Measurements from ENCODE around the gene SPZ1.

DNA sequence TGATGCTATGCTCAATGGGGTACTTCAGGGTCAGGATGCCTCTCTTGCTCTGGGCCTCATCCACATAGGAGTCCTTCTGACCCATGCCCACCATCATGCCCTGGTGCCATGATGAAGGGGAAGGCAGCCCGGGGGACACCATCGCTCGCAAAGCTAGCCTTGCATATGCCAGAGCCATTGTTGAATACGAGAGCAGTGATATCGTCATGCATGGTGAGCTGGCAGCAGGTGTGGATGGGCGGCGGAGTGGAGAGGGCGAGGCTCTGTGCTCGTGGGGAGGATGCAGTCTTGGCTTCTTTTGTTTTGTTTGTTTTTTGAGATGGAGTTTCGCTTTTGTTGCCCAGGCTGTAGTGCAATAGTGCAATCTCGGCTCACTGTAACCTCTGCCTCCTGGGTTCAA, 17.2 kb upstream of the SPZ1 start:
- TF ChIP-seq, protein P1, sequence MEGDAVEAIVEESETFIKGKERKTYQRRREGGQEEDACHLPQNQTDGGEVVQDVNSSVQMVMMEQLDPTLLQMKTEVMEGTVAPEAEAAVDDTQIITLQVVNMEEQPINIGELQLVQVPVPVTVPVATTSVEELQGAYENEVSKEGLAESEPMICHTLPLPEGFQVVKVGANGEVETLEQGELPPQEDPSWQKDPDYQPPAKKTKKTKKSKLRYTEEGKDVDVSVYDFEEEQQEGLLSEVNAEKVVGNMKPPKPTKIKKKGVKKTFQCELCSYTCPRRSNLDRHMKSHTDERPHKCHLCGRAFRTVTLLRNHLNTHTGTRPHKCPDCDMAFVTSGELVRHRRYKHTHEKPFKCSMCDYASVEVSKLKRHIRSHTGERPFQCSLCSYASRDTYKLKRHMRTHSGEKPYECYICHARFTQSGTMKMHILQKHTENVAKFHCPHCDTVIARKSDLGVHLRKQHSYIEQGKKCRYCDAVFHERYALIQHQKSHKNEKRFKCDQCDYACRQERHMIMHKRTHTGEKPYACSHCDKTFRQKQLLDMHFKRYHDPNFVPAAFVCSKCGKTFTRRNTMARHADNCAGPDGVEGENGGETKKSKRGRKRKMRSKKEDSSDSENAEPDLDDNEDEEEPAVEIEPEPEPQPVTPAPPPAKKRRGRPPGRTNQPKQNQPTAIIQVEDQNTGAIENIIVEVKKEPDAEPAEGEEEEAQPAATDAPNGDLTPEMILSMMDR (IDR thresholded peaks at IDR 0.05 in 2 of 3, conservative IDR thresholded peaks at IDR 0.05 in 1 of 3; ENCODE audit: control insufficient read depth in 2 of 3, extremely low read depth in 1 of 3, insufficient read depth in 1 of 3, low read depth in 3 of 3, low read length in 3 of 3) = no peak
- TF ChIP-seq RAD21 (IDR thresholded peaks at IDR 0.05; ENCODE audit: insufficient read depth, low read depth, low read length) (no peak), JUNB (IDR thresholded peaks at IDR 0.05) (no peak), JUND (IDR thresholded peaks at IDR 0.05; ENCODE audit: low read depth, low read length) (no peak), GABPA (IDR thresholded peaks at IDR 0.05; ENCODE audit: low read depth) (no peak), POLR2A (IDR thresholded peaks at IDR 0.05; ENCODE audit: low read depth, low read length) (no peak), SP1 (IDR thresholded peaks at IDR 0.05; ENCODE audit: low read depth, low read length) (no peak), EED (IDR thresholded peaks at IDR 0.05; ENCODE audit: low read depth) (no peak), TBL1XR1 (IDR thresholded peaks at IDR 0.05; ENCODE audit: low read depth, low read length) (no peak), HDAC2 (IDR thresholded peaks at IDR 0.05) (no peak)
- TF ChIP-seq, protein P2, sequence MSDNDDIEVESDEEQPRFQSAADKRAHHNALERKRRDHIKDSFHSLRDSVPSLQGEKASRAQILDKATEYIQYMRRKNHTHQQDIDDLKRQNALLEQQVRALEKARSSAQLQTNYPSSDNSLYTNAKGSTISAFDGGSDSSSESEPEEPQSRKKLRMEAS (IDR thresholded peaks at IDR 0.05; ENCODE audit: low read depth, low read length) = no peak
- TF ChIP-seq, protein P3, sequence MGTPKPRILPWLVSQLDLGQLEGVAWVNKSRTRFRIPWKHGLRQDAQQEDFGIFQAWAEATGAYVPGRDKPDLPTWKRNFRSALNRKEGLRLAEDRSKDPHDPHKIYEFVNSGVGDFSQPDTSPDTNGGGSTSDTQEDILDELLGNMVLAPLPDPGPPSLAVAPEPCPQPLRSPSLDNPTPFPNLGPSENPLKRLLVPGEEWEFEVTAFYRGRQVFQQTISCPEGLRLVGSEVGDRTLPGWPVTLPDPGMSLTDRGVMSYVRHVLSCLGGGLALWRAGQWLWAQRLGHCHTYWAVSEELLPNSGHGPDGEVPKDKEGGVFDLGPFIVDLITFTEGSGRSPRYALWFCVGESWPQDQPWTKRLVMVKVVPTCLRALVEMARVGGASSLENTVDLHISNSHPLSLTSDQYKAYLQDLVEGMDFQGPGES (IDR thresholded peaks at IDR 0.05) = no peak

Measured in GM12878 (cell line).